ENCODE measurements around the gene PRRC2B. TPM values are rescaled to one million over a fixed set of nuclear protein-coding genes. Genes with fewer than 3 reads are reported as not detected.

Gene PRRC2B
- total and polyA plus RNA-seq, 12 donors, result 26.4 to 153 (median 126) TPM

DNA sequence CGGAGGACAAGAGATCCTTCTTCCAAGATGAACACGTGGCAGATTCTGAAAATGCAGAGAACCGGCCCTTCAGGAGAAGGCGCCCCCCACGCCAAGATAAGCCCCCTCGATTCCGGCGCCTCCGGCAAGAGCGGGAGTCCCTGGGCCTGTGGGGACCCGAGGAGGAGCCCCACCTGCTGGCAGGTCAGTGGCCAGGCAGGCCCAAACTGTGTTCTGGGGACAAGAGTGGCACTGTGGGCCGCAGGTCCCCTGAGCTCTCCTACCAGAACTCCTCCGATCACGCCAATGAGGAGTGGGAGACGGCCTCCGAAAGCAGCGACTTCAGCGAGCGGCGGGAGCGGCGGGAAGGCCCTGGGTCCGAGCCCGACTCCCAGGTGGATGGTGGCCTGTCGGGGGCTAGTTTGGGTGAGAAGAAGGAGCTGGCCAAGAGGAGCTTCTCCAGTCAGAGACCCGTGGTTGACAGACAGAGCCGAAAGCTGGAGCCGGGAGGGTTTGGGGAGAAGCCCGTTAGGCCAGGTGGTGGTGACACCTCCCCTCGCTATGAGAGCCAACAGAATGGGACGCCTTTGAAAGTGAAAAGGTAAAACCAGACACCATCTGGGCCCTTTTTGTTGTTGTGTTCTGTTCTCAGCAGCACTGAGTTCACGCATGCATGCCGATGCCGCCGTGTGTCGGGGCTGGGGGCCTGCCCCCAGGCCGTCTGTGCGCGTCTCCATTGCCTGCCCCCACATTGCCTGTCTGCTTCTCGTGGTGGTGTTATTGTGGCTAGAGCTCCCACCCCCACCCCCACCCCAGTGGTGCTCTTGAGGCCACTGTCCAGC lies 82.3 kb downstream of the PRRC2B start:
- intact Hi-C loops (cut with DNase I), result loop anchor here in 9 of 10 donors (5.0 to 10.0 kb wide), 7 partner anchors 81 to 129 kb away; partner anchors contain the start of gene PRRC2B (in 3 of the 9)
- H3K36me3 ChIP-seq, result peaks cover 0 to 100% (median 85%) of the 10 kb centered on the region in 9 donors
- ATAC-seq (peak; percentile 44 to 76 (median 55)), DNase-seq (peak in 1 of 2 donors; percentile 37)
- H3K4me1 ChIP-seq, result peaks cover 0 to 28% (median 20%) of the 10 kb centered on the region in 9 donors
- H3K27me3 ChIP-seq, result no peaks in the 10 kb centered on the region
- H3K4me3 ChIP-seq, result no peak overlapping the region
- peaks cover 0 to 12% (median 0%) of the 10 kb centered on the region in 11 donors for H3K9me3 ChIP-seq
- TF ChIP-seq CTCF (IDR thresholded peaks at IDR 0.05), result peak; percentile 25 to 65 (median 51)
- 81 to 83% methylated on average over 40 of the region's 40 CpGs for WGBS, 2 donors
- H3K27ac ChIP-seq, result peak overlapping the region in 8 of 10 donors; percentile 27 to 79 (median 50)

DNA sequence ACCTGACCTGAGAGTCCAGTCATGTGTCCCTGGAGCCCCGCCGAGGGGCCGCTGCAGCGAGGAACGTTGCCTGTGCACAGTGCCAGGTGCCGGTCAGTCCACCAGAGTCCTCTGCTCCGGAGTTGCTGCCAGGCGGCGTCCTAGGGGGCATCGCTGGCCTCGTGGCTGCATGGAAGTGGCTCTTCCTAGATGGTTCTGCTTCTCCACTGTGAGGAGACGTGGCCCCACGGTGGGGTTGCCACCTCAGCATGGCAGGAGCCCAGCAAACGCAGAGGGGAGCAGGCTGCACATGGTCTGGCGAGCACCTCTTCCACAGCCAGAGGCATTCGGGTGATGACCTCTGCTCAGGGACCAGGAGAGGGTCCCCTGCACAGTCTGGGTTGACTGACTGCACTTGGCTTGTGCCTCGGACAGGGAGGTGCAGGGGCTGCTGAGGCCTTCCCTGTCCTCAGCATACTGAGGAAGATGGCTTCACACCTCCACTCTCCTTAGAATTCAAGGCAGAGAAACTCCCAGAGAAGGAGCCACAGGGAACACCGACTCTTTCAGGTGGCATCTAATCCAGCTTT lies 83.0 kb downstream of the PRRC2B start:
- H3K4me1 ChIP-seq, result peaks cover 2 to 35% (median 23%) of the 10 kb centered on the region in 9 donors
- intact Hi-C loops (cut with DNase I), result loop anchor here in 9 of 10 donors (5.0 to 10.0 kb wide), 7 partner anchors 82 to 130 kb away; partner anchors contain the start of gene PRRC2B (in 3 of the 9)
- H3K27me3 ChIP-seq, result no peaks in the 10 kb centered on the region
- H3K4me3 ChIP-seq, result no peak overlapping the region
- DNase-seq (peak; percentile 64 to 65), ATAC-seq (peak; percentile 71 to 92 (median 80))
- no peak for TF ChIP-seq CTCF (IDR thresholded peaks at IDR 0.05)
- H3K36me3 ChIP-seq, result peaks cover 0 to 100% (median 82%) of the 10 kb centered on the region in 9 donors
- H3K27ac ChIP-seq, result peak overlapping the region in 6 of 10 donors; percentile 14 to 79 (median 56)
- 54 to 75% methylated on average over 18 of the region's 18 CpGs for WGBS, 2 donors
- peaks cover 0 to 7% (median 0%) of the 10 kb centered on the region in 11 donors for H3K9me3 ChIP-seq

- no peak for DNase-seq
These were observed 83.5 kb downstream of the PRRC2B start for GRCh38 chr9:131477367-131477766.

More at GRCh38 chr9:131477367-131477766, 83.5 kb downstream of the PRRC2B start:
- TF ChIP-seq CTCF (IDR thresholded peaks at IDR 0.05), result no peak
- peak in 1 of 8 donors; percentile 10 for ATAC-seq
- intact Hi-C loops (cut with DNase I), result loop anchor here in 9 of 10 donors (5.0 to 10.0 kb wide), 7 partner anchors 83 to 130 kb away; partner anchors contain the start of gene PRRC2B (in 3 of the 9)
- no peaks in the 10 kb centered on the region for H3K27me3 ChIP-seq
- H3K27ac ChIP-seq, result peak overlapping the region in 4 of 10 donors; percentile 14 to 79 (median 56)
- peaks cover 2 to 40% (median 24%) of the 10 kb centered on the region in 9 donors for H3K4me1 ChIP-seq
- H3K4me3 ChIP-seq, result no peak overlapping the region
- H3K36me3 ChIP-seq, result peaks cover 0 to 100% (median 82%) of the 10 kb centered on the region in 9 donors
- WGBS, 2 donors, result 79 to 81% methylated on average over 11 of the region's 11 CpGs
- peaks cover 0 to 2% (median 0%) of the 10 kb centered on the region in 11 donors for H3K9me3 ChIP-seq
